MCF 10A (cell line): ENCODE results near the gene OR2V2. TPM values are rescaled to one million over a fixed set of nuclear protein-coding genes. Genes with fewer than 3 reads are reported as not detected.

Experiments used
- BruUV-seq: library from RNA; stranded (reverse); fragments of 400-500 nt; replicated peaks from 2 replicates; lab custom pipeline; 2021; lab: Mats Ljungman, UMichigan
- CTCF ChIA-PET: fragments of 300-600 bp; sonication (Branson Sonifier 250); formaldehyde crosslinking; extraction: SDS; loops from one replicate; lab custom pipeline; 2021; ENCODE audit warnings: antibody characterized with exemption, inconsistent platforms; lab: Yijun Ruan, JAX
- POLR2A ChIA-PET: fragments of 300-600, 350-650 bp; sonication (Branson Sonifier 250); formaldehyde crosslinking; extraction: SDS; loops from one replicate; lab custom pipeline; 2020; ENCODE audit warnings: antibody characterized with exemption, inconsistent platforms; lab: Yijun Ruan, JAX
- DNase-seq: peaks from one replicate; pipeline ENCODE4 v3.0.0-alpha.2; 2018; ENCODE audit not compliant: unreplicated experiment
- H3K27ac Mint-ChIP-seq: one replicate; pipeline ENCODE4 v1.8.0; 2022; ENCODE audit warnings: mild to moderate bottlenecking, low read depth, mixed read lengths; ENCODE audit not compliant: unreplicated experiment
- H3K27me3 Mint-ChIP-seq: one replicate; pipeline ENCODE4 v1.8.0; 2022; ENCODE audit warnings: mixed read lengths; ENCODE audit not compliant: insufficient read depth, unreplicated experiment
- H3K36me3 Mint-ChIP-seq: one replicate; pipeline ENCODE4 v1.8.0; 2022; ENCODE audit warnings: mild to moderate bottlenecking, moderate library complexity, mixed read lengths; ENCODE audit not compliant: insufficient read depth, unreplicated experiment
- H3K4me1 Mint-ChIP-seq: one replicate; pipeline ENCODE4 v1.8.0; 2022; ENCODE audit warnings: mixed read lengths; ENCODE audit not compliant: insufficient read depth, unreplicated experiment
- H3K4me3 Mint-ChIP-seq: one replicate; pipeline ENCODE4 v1.8.0; 2022; ENCODE audit warnings: mild to moderate bottlenecking, moderate library complexity, mixed read lengths; ENCODE audit not compliant: unreplicated experiment
- H3K9me3 Mint-ChIP-seq: one replicate; pipeline ENCODE4 v1.8.0; 2022; ENCODE audit warnings: mixed read lengths; ENCODE audit not compliant: unreplicated experiment
- CTCF ChIP-seq: fragments of 200-600 bp; IDR thresholded peaks from one replicate; pipeline ENCODE4 v1.8.0; 2022; ENCODE audit warnings: antibody characterized with exemption, mild to moderate bottlenecking; ENCODE audit not compliant: unreplicated experiment
- intact Hi-C: fragments of 100-400 bp; cut with micrococcal nuclease; formaldehyde crosslinking; loops from 2 replicates; pipeline ENCODE4 v1.14.1; 2022
- total RNA-seq: library from RNA; stranded (reverse); gene quantifications from 2 replicates; pipeline ENCODE4 v1.2.3, GENCODE V29; 2022

OR2V2 gene
- total RNA-seq, 1 experiment from 2014 or later: not detected

- intact Hi-C loops: no loop called here
- Mint-ChIP-seq H3K4me1 (peaks cover 21% of the 10 kb centered on the region), H3K27me3 (peaks cover 23% of the 10 kb centered on the region), H3K27ac (peak overlapping the region; percentile 43), H3K36me3 (peaks cover 7% of the 10 kb centered on the region), H3K9me3 (peaks cover 8% of the 10 kb centered on the region), H3K4me3 (no peak overlapping the region)
- no peak for TF ChIP-seq CTCF
- BruUV-seq: no TSS peak
- ChIA-PET POLR2A (interaction anchor here (0.5 to 1.2 kb wide), 9 partner anchors 12 to 895 kb away, joined by 3 to 5 read pairs (median 3); no protein-coding TSS in a partner anchor), CTCF (interaction anchor here (1.0 to 1.2 kb wide), 4 partner anchors 12 to 265 kb away, joined by 3 read pairs; no protein-coding TSS in a partner anchor)
- peak; percentile 14 for DNase-seq
Measured at GRCh38 chr5:181134259-181134658, 13.1 kb upstream of the OR2V2 start.

- intact Hi-C loops: no loop called here
- Mint-ChIP-seq H3K27me3 (peaks cover 15% of the 10 kb centered on the region), H3K4me1 (peaks cover 21% of the 10 kb centered on the region), H3K4me3 (no peak overlapping the region), H3K9me3 (peaks cover 8% of the 10 kb centered on the region), H3K27ac (no peak overlapping the region), H3K36me3 (peaks cover 7% of the 10 kb centered on the region)
- no TSS peak for BruUV-seq
- TF ChIP-seq CTCF: no peak
- DNase-seq: no peak
- CTCF ChIA-PET: interaction anchor here (0.6 to 1.3 kb wide), 3 partner anchors 17 to 73 kb away, joined by 3 read pairs; no protein-coding TSS in a partner anchor
- POLR2A ChIA-PET: interaction anchor here (0.6 to 0.7 kb wide), 2 partner anchors 21 to 363 kb away, joined by 3 to 5 read pairs; no protein-coding TSS in a partner anchor
Measured at GRCh38 chr5:181136361-181136955, 10.9 kb upstream of the OR2V2 start.

- no peak overlapping the region for H3K27ac Mint-ChIP-seq
- ChIA-PET CTCF (interaction anchor here (0.6 to 0.7 kb wide), 3 partner anchors 27 to 269 kb away, joined by 3 read pairs; no protein-coding TSS in a partner anchor), POLR2A (interaction anchor here (0.6 to 1.5 kb wide), 3 partner anchors 12 to 180 kb away, joined by 3 to 5 read pairs (median 4); no protein-coding TSS in a partner anchor)
- intact Hi-C loops: no loop called here
- TF ChIP-seq CTCF: no peak
- peak; percentile 13 for DNase-seq
- H3K4me3 Mint-ChIP-seq: no peak overlapping the region
- peaks cover 7% of the 10 kb centered on the region for H3K36me3 Mint-ChIP-seq
- H3K27me3 Mint-ChIP-seq: peaks cover 26% of the 10 kb centered on the region
- BruUV-seq: no TSS peak
- H3K9me3 Mint-ChIP-seq: peaks cover 8% of the 10 kb centered on the region
- peaks cover 21% of the 10 kb centered on the region for H3K4me1 Mint-ChIP-seq
Measured at GRCh38 chr5:181138258-181138657, 9.1 kb upstream of the OR2V2 start.

GRCh38 chr5:181140766-181141165, 6.6 kb upstream of the OR2V2 start:
- ChIA-PET CTCF (interaction anchor here (0.6 to 1.0 kb wide), 3 partner anchors 19 to 50 kb away, joined by 3 read pairs; no protein-coding TSS in a partner anchor), POLR2A (interaction anchor here (1.1 kb wide), 1 partner anchor 10 kb away, joined by 3 read pairs; no protein-coding TSS in a partner anchor)
- BruUV-seq: no TSS peak
- TF ChIP-seq CTCF: no peak
- no peak overlapping the region for H3K4me3 Mint-ChIP-seq
- H3K9me3 Mint-ChIP-seq: no peaks in the 10 kb centered on the region
- no peak for DNase-seq
- intact Hi-C loops: no loop called here
- H3K4me1 Mint-ChIP-seq: no peaks in the 10 kb centered on the region
- H3K36me3 Mint-ChIP-seq: no peaks in the 10 kb centered on the region
- H3K27ac Mint-ChIP-seq: no peak overlapping the region
- peaks cover 35% of the 10 kb centered on the region for H3K27me3 Mint-ChIP-seq
